CD1c-positive myeloid dendritic cell (primary cell): ENCODE results near the gene LAMB2.

Experiments used
- DNase-seq: peaks from one replicate; pipeline ENCODE4 v3.0.0-alpha.2; 2016; ENCODE audit errors: extremely low spot score

LAMB2 gene

DNA sequence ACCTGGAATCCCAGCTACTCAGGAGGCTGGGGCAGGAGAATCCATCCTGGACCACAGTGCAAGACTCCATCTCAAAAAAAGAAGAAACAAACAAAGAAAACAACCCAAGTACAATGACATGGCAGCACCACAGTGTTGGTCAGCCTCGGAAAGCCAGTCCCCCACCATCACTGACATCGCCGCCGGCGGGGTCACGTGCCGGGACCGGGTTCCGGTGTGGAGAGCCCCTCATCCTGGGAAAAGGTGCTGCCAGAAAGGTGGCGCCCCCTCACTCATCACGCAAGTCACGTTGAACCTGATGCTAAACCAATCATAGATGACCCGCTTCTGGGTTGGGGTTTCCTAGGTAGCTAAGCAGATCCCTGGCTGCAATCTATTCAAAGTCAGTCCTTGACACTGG is 56.7 kb downstream of the LAMB2 start:
- no peak for DNase-seq
